K562 (cell line): ENCODE data around the gene MRNIP. TPM values are rescaled to one million over a fixed set of nuclear protein-coding genes. Genes with fewer than 3 reads are reported as not detected.

Source experiments
- ASH1L ChIP-seq: fragments of 450-650 bp; IDR thresholded peaks from 2 replicates; pipeline ENCODE4 v1.6.1; 2018; ENCODE audit warnings: borderline replicate concordance, mild to moderate bottlenecking, low read depth; ENCODE audit not compliant: partially characterized antibody
- BHLHE40 ChIP-seq: IDR thresholded peaks from 2 replicates; pipeline ENCODE4 v1.6.1; 2011; ENCODE audit warnings: low read length, improper control_type of control experiment
- HOXB6 ChIP-seq: fragments of 250-450 bp; sonication (Bioruptor Pico); IDR thresholded peaks from 2 replicates; pipeline ENCODE4 v1.5.1; 2022; ENCODE audit warnings: mild to moderate bottlenecking, borderline replicate concordance
- L3MBTL2 ChIP-seq: fragments of 450-650 bp; IDR thresholded peaks from 2 replicates; pipeline ENCODE4 v1.6.1; 2016; ENCODE audit warnings: mild to moderate bottlenecking, moderate library complexity
- MAFF ChIP-seq: IDR thresholded peaks from 2 replicates; pipeline ENCODE4 v1.6.1; 2012; ENCODE audit warnings: low read length, improper control_type of control experiment
- MAZ ChIP-seq, 2 experiments: fragments of 450-650 bp in 1 of 2; sonication (generic) in 1 of 2; formaldehyde crosslinking; IDR thresholded peaks in 1 of 2; conservative IDR thresholded peaks in 1 of 2; 2 replicates each; pipeline versions ENCODE4 v1.4.0 to v1.5.0; 2020; ENCODE audit warnings: mild to moderate bottlenecking in 1 of 2, missing genetic modification reagents in 1 of 2
- MCM3 ChIP-seq: fragments of 450-650 bp; IDR thresholded peaks from 2 replicates; pipeline ENCODE4 v1.6.1; 2016
- PPARD ChIP-seq: fragments of 250-450 bp; sonication (Bioruptor Pico); IDR thresholded peaks from 2 replicates; pipeline ENCODE4 v1.8.0; 2022; ENCODE audit warnings: inconsistent platforms, mild to moderate bottlenecking, moderate library complexity
- RBBP5 ChIP-seq: fragments of 200-600 bp; sonication (generic); IDR thresholded peaks from 2 replicates; pipeline ENCODE4 v1.6.1; 2012; ENCODE audit warnings: borderline replicate concordance, mild to moderate bottlenecking, low read length, control low read depth, inconsistent platforms; ENCODE audit not compliant: insufficient read depth, poor library complexity, severe bottlenecking
- YY1 ChIP-seq, 3 experiments: IDR thresholded peaks; 2 replicates each; pipeline ENCODE4 v1.6.1; 2011; ENCODE audit warnings: low read length in 2 of 3, mild to moderate bottlenecking in 2 of 3, moderate library complexity in 2 of 3, borderline replicate concordance in 1 of 3, control low read depth in 1 of 3, low read depth in 1 of 3; ENCODE audit not compliant: insufficient read depth in 3 of 3, insufficient replicate concordance in 2 of 3, control insufficient read depth in 1 of 3, insufficient read length in 1 of 3; ENCODE audit errors: extremely low read depth in 1 of 3
- ZBTB9 ChIP-seq: fragments of 450-650 bp; formaldehyde crosslinking; IDR thresholded peaks from 2 replicates; pipeline ENCODE4 v1.4.0; 2020; ENCODE audit warnings: mild to moderate bottlenecking, moderate library complexity
- ZC3H4 ChIP-seq: sonication (generic); formaldehyde crosslinking; IDR thresholded peaks from 2 replicates; pipeline ENCODE4 v1.9.0; 2021; ENCODE audit warnings: missing genetic modification reagents, borderline replicate concordance
- polyA plus RNA-seq, 8 experiments: library from polyadenylated mRNA; depleted of rRNA in 4 of 8; stranded (reverse) in 5 of 8; unstranded in 3 of 8; fragments of >200 nt; fragmentation: Nextera tagmentation in 2 of 8; fragmentation: Illumina TruSeq in 1 of 8; extraction: Ambion mirVana in 2 of 8; extraction: Trizol in 1 of 8; gene quantifications; 2 replicates each; pipeline versions ENCODE4 v1.2.1 to v1.2.3, GENCODE V29; 2011 to 2014; ENCODE audit warnings: inconsistent platforms in 1 of 8, missing spikeins in 1 of 8
- total RNA-seq, 7 experiments: library from RNA; depleted of rRNA in 6 of 7; stranded (reverse); fragments of >200 nt in 6 of 7; fragmentation: Illumina TruSeq in 2 of 7; extraction: Trizol in 2 of 7; gene quantifications; 2 replicates each; pipeline versions ENCODE4 v1.2.1 to v1.2.3, GENCODE V29; 2011 to 2021; ENCODE audit warnings: low replicate concordance in 1 of 7
- TF ChIP-seq, protein P1 (sequence below): fragments of 450-650 bp; IDR thresholded peaks from 2 replicates; pipeline ENCODE4 v1.6.1; 2016; ENCODE audit warnings: mild to moderate bottlenecking, moderate library complexity

Gene MRNIP
- total and polyA plus RNA-seq, 9 of the 15 experiments (the other 6 are each of a cell fraction or from before 2014, with no cell fraction given): 3.6 to 39.0 (median 16.8) TPM

- TF ChIP-seq ZBTB9 (0 out of 2 replicates have a peak, but pooled peaks have one; percentile 17), ZC3H4 (CRISPR knock-in tag) (peak; percentile 81; the same call in 1 of the 2 replicates), MAFF (no peak), PPARD (no peak), ASH1L (no peak), RBBP5 (peak; percentile 40), MCM3 (no peak), YY1 (IDR thresholded peaks at IDR 0.05; ENCODE audit: borderline replicate concordance in 1 of 3, control insufficient read depth in 1 of 3, extremely low read depth in 1 of 3, insufficient read depth in 3 of 3, insufficient read length in 1 of 3, insufficient replicate concordance in 2 of 3, low read depth in 1 of 3, low read length in 2 of 3) (no peak), L3MBTL2 (peak; percentile 69), MAZ (CRISPR knock-in tag; conservative IDR thresholded peaks at IDR 0.05 in 1 of 2, IDR thresholded peaks at IDR 0.05 in 1 of 2) (peak; percentile 59 to 88), HOXB6 (CRISPR knock-in tag) (no peak), BHLHE40 (peak; percentile 54; the same call in 1 of the 2 replicates)
- TF ChIP-seq, protein P1, sequence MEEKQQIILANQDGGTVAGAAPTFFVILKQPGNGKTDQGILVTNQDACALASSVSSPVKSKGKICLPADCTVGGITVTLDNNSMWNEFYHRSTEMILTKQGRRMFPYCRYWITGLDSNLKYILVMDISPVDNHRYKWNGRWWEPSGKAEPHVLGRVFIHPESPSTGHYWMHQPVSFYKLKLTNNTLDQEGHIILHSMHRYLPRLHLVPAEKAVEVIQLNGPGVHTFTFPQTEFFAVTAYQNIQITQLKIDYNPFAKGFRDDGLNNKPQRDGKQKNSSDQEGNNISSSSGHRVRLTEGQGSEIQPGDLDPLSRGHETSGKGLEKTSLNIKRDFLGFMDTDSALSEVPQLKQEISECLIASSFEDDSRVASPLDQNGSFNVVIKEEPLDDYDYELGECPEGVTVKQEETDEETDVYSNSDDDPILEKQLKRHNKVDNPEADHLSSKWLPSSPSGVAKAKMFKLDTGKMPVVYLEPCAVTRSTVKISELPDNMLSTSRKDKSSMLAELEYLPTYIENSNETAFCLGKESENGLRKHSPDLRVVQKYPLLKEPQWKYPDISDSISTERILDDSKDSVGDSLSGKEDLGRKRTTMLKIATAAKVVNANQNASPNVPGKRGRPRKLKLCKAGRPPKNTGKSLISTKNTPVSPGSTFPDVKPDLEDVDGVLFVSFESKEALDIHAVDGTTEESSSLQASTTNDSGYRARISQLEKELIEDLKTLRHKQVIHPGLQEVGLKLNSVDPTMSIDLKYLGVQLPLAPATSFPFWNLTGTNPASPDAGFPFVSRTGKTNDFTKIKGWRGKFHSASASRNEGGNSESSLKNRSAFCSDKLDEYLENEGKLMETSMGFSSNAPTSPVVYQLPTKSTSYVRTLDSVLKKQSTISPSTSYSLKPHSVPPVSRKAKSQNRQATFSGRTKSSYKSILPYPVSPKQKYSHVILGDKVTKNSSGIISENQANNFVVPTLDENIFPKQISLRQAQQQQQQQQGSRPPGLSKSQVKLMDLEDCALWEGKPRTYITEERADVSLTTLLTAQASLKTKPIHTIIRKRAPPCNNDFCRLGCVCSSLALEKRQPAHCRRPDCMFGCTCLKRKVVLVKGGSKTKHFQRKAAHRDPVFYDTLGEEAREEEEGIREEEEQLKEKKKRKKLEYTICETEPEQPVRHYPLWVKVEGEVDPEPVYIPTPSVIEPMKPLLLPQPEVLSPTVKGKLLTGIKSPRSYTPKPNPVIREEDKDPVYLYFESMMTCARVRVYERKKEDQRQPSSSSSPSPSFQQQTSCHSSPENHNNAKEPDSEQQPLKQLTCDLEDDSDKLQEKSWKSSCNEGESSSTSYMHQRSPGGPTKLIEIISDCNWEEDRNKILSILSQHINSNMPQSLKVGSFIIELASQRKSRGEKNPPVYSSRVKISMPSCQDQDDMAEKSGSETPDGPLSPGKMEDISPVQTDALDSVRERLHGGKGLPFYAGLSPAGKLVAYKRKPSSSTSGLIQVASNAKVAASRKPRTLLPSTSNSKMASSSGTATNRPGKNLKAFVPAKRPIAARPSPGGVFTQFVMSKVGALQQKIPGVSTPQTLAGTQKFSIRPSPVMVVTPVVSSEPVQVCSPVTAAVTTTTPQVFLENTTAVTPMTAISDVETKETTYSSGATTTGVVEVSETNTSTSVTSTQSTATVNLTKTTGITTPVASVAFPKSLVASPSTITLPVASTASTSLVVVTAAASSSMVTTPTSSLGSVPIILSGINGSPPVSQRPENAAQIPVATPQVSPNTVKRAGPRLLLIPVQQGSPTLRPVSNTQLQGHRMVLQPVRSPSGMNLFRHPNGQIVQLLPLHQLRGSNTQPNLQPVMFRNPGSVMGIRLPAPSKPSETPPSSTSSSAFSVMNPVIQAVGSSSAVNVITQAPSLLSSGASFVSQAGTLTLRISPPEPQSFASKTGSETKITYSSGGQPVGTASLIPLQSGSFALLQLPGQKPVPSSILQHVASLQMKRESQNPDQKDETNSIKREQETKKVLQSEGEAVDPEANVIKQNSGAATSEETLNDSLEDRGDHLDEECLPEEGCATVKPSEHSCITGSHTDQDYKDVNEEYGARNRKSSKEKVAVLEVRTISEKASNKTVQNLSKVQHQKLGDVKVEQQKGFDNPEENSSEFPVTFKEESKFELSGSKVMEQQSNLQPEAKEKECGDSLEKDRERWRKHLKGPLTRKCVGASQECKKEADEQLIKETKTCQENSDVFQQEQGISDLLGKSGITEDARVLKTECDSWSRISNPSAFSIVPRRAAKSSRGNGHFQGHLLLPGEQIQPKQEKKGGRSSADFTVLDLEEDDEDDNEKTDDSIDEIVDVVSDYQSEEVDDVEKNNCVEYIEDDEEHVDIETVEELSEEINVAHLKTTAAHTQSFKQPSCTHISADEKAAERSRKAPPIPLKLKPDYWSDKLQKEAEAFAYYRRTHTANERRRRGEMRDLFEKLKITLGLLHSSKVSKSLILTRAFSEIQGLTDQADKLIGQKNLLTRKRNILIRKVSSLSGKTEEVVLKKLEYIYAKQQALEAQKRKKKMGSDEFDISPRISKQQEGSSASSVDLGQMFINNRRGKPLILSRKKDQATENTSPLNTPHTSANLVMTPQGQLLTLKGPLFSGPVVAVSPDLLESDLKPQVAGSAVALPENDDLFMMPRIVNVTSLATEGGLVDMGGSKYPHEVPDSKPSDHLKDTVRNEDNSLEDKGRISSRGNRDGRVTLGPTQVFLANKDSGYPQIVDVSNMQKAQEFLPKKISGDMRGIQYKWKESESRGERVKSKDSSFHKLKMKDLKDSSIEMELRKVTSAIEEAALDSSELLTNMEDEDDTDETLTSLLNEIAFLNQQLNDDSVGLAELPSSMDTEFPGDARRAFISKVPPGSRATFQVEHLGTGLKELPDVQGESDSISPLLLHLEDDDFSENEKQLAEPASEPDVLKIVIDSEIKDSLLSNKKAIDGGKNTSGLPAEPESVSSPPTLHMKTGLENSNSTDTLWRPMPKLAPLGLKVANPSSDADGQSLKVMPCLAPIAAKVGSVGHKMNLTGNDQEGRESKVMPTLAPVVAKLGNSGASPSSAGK: peak; percentile 67; the same call in 1 of the 2 replicates
Measured at GRCh38 chr5:179805529-179806249, 52.9 kb downstream of the MRNIP start (continued).
